Kidney capillary endothelial cell (primary cell): ENCODE data around the gene OSGEP.

Experiments used
- DNase-seq: peaks from one replicate; pipeline ENCODE4 v3.0.0-alpha.2; 2018; ENCODE audit warnings: low spot score

OSGEP gene

GRCh38 chr14:20434701-20435581 lies 19.7 kb downstream of the OSGEP start:
- no peak for DNase-seq

- DNase-seq = no peak
These were observed 24.6 kb downstream of the OSGEP start for GRCh38 chr14:20429801-20430669.

- DNase-seq = no peak
These were observed 25.8 kb downstream of the OSGEP start for GRCh38 chr14:20428802-20429201.

GRCh38 chr14:20428010-20428365 lies 26.6 kb downstream of the OSGEP start:
- DNase-seq = no peak

- DNase-seq = peak; percentile 63
These were observed 27.2 kb downstream of the OSGEP start for GRCh38 chr14:20427231-20428009.

GRCh38 chr14:20424851-20425250 lies 29.8 kb downstream of the OSGEP start:
- no peak for DNase-seq

- DNase-seq = no peak
These were observed 31.7 kb downstream of the OSGEP start for GRCh38 chr14:20422886-20423285.

- no peak for DNase-seq
These were observed 33.3 kb downstream of the OSGEP start for GRCh38 chr14:20421267-20421666.

- DNase-seq = no peak
These were observed 35.2 kb downstream of the OSGEP start for GRCh38 chr14:20419419-20419818.

GRCh38 chr14:20418501-20418909 lies 36.1 kb downstream of the OSGEP start:
- DNase-seq = no peak

- no peak for DNase-seq
These were observed 37.1 kb downstream of the OSGEP start for GRCh38 chr14:20417250-20418186.

- no peak for DNase-seq
These were observed 38.4 kb downstream of the OSGEP start for GRCh38 chr14:20416223-20416622.

GRCh38 chr14:20415782-20416206 lies 38.8 kb downstream of the OSGEP start:
- peak; percentile 60 for DNase-seq

GRCh38 chr14:20413744-20414082 lies 40.9 kb downstream of the OSGEP start:
- DNase-seq = no peak

GRCh38 chr14:20412876-20413743 lies 41.5 kb downstream of the OSGEP start, which contains the start of gene TEP1:
TEP1 (minus strand) TSS chr14:20413501; CDS start chr14:20408439, 5,062 bp downstream.
- DNase-seq = peak; percentile 68

GRCh38 chr14:20412411-20412810 lies 42.2 kb downstream of the OSGEP start:
- no peak for DNase-seq

- DNase-seq = peak; percentile 38
These were observed 45.4 kb downstream of the OSGEP start for GRCh38 chr14:20409226-20409625.

GRCh38 chr14:20403521-20403920 lies 51.1 kb downstream of the OSGEP start:
- DNase-seq = no peak

- DNase-seq = peak; percentile 93
These were observed 53.5 kb downstream of the OSGEP start for GRCh38 chr14:20400965-20401593.

GRCh38 chr14:20400589-20400964 lies 54.0 kb downstream of the OSGEP start:
- DNase-seq = no peak
